Ishikawa (cell line): ENCODE data around the gene PCDHGA1.

Source experiments
- CEBPB ChIP-seq: IDR thresholded peaks from 2 replicates; pipeline ENCODE4 v1.6.1; 2012
- CREB1 ChIP-seq: IDR thresholded peaks from 2 replicates; pipeline ENCODE4 v1.6.1; 2012; ENCODE audit warnings: low read depth
- EGR1 ChIP-seq: IDR thresholded peaks from 2 replicates; pipeline ENCODE4 v1.6.1; 2012
- EP300 ChIP-seq: IDR thresholded peaks from 2 replicates; pipeline ENCODE4 v1.6.1; 2012; ENCODE audit warnings: borderline replicate concordance
- FOXM1 ChIP-seq: IDR thresholded peaks from 2 replicates; pipeline ENCODE4 v1.6.1; 2012; ENCODE audit warnings: low read depth, borderline replicate concordance
- NFIC ChIP-seq: IDR thresholded peaks from 2 replicates; pipeline ENCODE4 v1.6.1; 2012
- RAD21 ChIP-seq: IDR thresholded peaks from 2 replicates; pipeline ENCODE4 v1.6.1; 2012; ENCODE audit warnings: low read depth
- TAF1 ChIP-seq: IDR thresholded peaks from 2 replicates; pipeline ENCODE4 v1.6.1; 2012; ENCODE audit warnings: low read depth, mild to moderate bottlenecking
- TCF12 ChIP-seq: IDR thresholded peaks from 2 replicates; pipeline ENCODE4 v1.6.1; 2012; ENCODE audit warnings: low read depth
- TEAD4 ChIP-seq: IDR thresholded peaks from 2 replicates; pipeline ENCODE4 v1.6.1; 2012
- USF1 ChIP-seq: IDR thresholded peaks from 2 replicates; pipeline ENCODE4 v1.6.1; 2012
- YY1 ChIP-seq: IDR thresholded peaks from 2 replicates; pipeline ENCODE4 v1.6.1; 2012; ENCODE audit warnings: low read depth
- ZBTB7A ChIP-seq: IDR thresholded peaks from 2 replicates; pipeline ENCODE4 v1.6.1; 2012; ENCODE audit warnings: low read depth
- TF ChIP-seq, protein P1 (sequence below): IDR thresholded peaks from 2 replicates; pipeline ENCODE4 v1.6.1; 2012
- TF ChIP-seq, protein P2 (sequence below): IDR thresholded peaks from 2 replicates; pipeline ENCODE4 v1.6.1; 2012; ENCODE audit warnings: low read depth, mild to moderate bottlenecking

The PCDHGA1 gene

DNA sequence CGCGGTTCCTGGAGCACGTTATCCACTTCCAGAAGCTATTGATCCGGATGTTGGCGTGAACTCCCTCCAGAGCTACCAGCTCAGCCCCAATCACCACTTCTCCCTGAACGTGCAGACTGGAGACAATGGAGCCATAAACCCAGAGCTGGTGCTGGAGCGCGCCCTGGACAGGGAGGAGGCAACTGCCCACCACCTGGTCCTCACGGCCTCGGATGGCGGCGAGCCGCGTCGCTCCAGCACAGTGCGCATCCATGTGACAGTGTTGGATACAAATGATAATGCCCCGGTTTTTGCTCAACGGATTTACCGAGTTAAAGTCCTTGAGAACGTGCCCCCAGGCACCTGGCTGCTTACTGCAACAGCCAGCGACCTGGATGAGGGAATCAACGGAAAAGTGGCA lies 73.1 kb downstream of the PCDHGA1 start:
- TF ChIP-seq TEAD4 (no peak), TCF12 (no peak), USF1 (no peak), FOXM1 (no peak), TAF1 (no peak), ZBTB7A (no peak), NFIC (no peak), RAD21 (no peak), YY1 (no peak), CREB1 (no peak), CEBPB (no peak), EGR1 (no peak), EP300 (no peak)
- TF ChIP-seq, protein P1, sequence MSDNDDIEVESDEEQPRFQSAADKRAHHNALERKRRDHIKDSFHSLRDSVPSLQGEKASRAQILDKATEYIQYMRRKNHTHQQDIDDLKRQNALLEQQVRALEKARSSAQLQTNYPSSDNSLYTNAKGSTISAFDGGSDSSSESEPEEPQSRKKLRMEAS: no peak
- TF ChIP-seq, protein P2, sequence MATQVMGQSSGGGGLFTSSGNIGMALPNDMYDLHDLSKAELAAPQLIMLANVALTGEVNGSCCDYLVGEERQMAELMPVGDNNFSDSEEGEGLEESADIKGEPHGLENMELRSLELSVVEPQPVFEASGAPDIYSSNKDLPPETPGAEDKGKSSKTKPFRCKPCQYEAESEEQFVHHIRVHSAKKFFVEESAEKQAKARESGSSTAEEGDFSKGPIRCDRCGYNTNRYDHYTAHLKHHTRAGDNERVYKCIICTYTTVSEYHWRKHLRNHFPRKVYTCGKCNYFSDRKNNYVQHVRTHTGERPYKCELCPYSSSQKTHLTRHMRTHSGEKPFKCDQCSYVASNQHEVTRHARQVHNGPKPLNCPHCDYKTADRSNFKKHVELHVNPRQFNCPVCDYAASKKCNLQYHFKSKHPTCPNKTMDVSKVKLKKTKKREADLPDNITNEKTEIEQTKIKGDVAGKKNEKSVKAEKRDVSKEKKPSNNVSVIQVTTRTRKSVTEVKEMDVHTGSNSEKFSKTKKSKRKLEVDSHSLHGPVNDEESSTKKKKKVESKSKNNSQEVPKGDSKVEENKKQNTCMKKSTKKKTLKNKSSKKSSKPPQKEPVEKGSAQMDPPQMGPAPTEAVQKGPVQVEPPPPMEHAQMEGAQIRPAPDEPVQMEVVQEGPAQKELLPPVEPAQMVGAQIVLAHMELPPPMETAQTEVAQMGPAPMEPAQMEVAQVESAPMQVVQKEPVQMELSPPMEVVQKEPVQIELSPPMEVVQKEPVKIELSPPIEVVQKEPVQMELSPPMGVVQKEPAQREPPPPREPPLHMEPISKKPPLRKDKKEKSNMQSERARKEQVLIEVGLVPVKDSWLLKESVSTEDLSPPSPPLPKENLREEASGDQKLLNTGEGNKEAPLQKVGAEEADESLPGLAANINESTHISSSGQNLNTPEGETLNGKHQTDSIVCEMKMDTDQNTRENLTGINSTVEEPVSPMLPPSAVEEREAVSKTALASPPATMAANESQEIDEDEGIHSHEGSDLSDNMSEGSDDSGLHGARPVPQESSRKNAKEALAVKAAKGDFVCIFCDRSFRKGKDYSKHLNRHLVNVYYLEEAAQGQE: no peak

GRCh38 chr5:141407790-141408505 lies 77.6 kb downstream of the PCDHGA1 start, which contains the start of gene PCDHGB6:
Gene PCDHGB6 (plus strand): TSS chr5:141408021. CDS start chr5:141408203, 182 bp downstream.
- peak; percentile 26; the same call in 1 of the 2 replicates for TF ChIP-seq RAD21

DNA sequence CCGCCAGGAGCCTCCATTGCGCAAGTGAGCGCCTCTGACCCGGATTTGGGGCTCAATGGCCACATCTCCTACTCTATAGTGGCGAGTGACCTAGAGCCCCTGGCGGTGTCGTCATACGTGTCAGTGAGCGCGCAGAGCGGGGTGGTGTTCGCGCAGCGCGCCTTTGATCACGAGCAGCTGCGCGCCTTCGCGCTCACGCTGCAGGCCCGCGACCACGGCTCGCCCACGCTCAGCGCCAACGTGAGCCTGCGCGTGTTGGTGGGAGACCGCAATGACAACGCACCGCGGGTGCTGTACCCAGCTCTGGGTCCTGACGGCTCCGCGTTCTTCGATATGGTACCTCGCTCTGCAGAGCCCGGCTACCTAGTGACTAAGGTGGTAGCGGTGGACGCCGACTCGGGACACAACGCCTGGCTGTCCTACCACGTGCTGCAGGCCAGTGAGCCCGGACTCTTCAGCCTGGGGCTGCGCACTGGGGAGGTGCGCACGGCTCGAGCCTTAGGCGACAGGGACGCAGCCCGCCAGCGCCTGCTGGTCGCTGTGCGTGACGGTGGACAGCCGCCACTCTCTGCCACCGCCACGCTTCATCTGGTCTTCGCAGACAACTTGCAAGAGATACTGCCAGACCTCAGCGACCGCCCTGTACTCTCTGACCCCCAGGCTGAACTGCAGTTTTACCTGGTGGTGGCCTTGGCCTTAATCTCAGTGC lies 79.4 kb downstream of the PCDHGA1 start:
- no peak for TF ChIP-seq EP300
- TF ChIP-seq, protein P2: no peak
- TF ChIP-seq CREB1: no peak
- TF ChIP-seq YY1: no peak

DNA sequence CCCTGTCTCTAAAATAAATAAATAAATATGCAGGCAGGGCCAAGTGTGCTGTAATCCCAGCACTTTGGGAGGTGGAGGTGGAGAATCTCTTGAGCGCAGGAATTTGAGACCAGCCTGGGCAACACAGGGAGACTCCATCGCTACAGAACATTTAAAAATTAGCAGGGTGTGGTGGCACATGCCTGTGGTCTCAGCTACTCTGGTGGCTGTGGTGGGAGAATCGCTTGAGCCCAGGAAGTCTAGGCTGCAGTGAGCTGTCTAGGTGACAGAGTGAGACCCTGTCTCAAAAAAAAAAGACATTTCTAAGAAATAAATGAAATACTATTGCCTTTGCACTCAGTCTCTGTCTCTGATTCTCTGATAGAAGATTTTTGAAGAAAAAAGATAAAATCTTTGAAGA lies 81.3 kb downstream of the PCDHGA1 start:
- TF ChIP-seq TAF1: no peak
- no peak for TF ChIP-seq TCF12
- no peak for TF ChIP-seq USF1
- TF ChIP-seq, protein P2: no peak
- TF ChIP-seq FOXM1: no peak
- TF ChIP-seq, protein P1: no peak
- TF ChIP-seq RAD21: no peak
- no peak for TF ChIP-seq TEAD4
- TF ChIP-seq YY1: no peak
- no peak for TF ChIP-seq CEBPB
- no peak for TF ChIP-seq ZBTB7A
- TF ChIP-seq CREB1: no peak
- TF ChIP-seq EGR1: no peak
